Coronary artery (tissue), 2 donors: ENCODE measurements around the gene SLC39A9.

Experiments
- DNase-seq: peaks from one replicate; pipeline ENCODE4 v3.0.0-alpha.2; 2017; ENCODE audit warnings: low spot score
- H3K27ac ChIP-seq, 2 donors: fragments of 200-600 bp; sonication (generic); one replicate each; pipeline ENCODE4 v1.5.1; 2016 to 2019
- H3K4me3 ChIP-seq: fragments of 200-600 bp; sonication (generic); 2 replicates; pipeline ENCODE4 v1.5.1; 2016; ENCODE audit warnings: mild to moderate bottlenecking, moderate library complexity
- TF ChIP-seq, protein P1 (sequence below): fragments of 200-600 bp; sonication (generic); IDR thresholded peaks from one replicate; pipeline ENCODE4 v1.5.1; 2019; ENCODE audit warnings: antibody characterized with exemption

Gene SLC39A9

GRCh38 chr14:69499436-69499835 is 100.9 kb downstream of the SLC39A9 start:
- Histone ChIP-seq H3K4me3 (no peak overlapping the region), H3K27ac (no peak overlapping the region)
- TF ChIP-seq, protein P1, sequence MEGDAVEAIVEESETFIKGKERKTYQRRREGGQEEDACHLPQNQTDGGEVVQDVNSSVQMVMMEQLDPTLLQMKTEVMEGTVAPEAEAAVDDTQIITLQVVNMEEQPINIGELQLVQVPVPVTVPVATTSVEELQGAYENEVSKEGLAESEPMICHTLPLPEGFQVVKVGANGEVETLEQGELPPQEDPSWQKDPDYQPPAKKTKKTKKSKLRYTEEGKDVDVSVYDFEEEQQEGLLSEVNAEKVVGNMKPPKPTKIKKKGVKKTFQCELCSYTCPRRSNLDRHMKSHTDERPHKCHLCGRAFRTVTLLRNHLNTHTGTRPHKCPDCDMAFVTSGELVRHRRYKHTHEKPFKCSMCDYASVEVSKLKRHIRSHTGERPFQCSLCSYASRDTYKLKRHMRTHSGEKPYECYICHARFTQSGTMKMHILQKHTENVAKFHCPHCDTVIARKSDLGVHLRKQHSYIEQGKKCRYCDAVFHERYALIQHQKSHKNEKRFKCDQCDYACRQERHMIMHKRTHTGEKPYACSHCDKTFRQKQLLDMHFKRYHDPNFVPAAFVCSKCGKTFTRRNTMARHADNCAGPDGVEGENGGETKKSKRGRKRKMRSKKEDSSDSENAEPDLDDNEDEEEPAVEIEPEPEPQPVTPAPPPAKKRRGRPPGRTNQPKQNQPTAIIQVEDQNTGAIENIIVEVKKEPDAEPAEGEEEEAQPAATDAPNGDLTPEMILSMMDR = no peak
- no peak for DNase-seq

GRCh38 chr14:69500096-69500495 is 101.6 kb downstream of the SLC39A9 start:
- no peak overlapping the region for H3K4me3 ChIP-seq
- no peak overlapping the region for H3K27ac ChIP-seq
- DNase-seq = no peak
- TF ChIP-seq, protein P1 = no peak

- TF ChIP-seq, protein P1 = no peak
- H3K27ac ChIP-seq = no peak overlapping the region
Measured at GRCh38 chr14:69500736-69501135, 102.2 kb downstream of the SLC39A9 start.

GRCh38 chr14:69501423-69501838 is 102.9 kb downstream of the SLC39A9 start:
- no peak overlapping the region for H3K4me3 ChIP-seq
- no peak overlapping the region for H3K27ac ChIP-seq
- TF ChIP-seq, protein P1 = no peak
- DNase-seq = no peak

More at GRCh38 chr14:69500736-69501135, 102.2 kb downstream of the SLC39A9 start:
- no peak for DNase-seq
- no peak overlapping the region for H3K4me3 ChIP-seq

DNA sequence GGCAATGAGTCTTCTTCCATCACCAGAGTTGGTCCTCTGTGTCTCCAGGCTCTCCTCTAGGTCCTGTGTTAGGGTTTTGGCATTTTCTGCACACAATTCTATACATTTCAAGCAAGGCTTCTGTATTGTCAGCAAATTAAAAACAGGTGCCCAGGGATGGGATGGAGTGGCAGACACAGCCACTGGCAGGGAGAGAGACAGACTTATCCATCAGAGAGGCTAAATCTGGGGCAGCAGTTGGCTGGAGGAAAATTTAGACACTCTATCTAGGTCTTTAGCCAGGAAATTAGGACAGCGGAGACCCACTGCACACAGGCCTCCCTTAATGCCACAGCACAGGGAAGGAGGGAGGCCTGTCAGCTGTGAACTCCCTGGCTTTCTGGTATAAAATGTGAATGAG is 106.3 kb downstream of the SLC39A9 start:
- TF ChIP-seq, protein P1 = no peak
- no peak overlapping the region for H3K4me3 ChIP-seq
- DNase-seq = no peak
- H3K27ac ChIP-seq = no peak overlapping the region

DNA sequence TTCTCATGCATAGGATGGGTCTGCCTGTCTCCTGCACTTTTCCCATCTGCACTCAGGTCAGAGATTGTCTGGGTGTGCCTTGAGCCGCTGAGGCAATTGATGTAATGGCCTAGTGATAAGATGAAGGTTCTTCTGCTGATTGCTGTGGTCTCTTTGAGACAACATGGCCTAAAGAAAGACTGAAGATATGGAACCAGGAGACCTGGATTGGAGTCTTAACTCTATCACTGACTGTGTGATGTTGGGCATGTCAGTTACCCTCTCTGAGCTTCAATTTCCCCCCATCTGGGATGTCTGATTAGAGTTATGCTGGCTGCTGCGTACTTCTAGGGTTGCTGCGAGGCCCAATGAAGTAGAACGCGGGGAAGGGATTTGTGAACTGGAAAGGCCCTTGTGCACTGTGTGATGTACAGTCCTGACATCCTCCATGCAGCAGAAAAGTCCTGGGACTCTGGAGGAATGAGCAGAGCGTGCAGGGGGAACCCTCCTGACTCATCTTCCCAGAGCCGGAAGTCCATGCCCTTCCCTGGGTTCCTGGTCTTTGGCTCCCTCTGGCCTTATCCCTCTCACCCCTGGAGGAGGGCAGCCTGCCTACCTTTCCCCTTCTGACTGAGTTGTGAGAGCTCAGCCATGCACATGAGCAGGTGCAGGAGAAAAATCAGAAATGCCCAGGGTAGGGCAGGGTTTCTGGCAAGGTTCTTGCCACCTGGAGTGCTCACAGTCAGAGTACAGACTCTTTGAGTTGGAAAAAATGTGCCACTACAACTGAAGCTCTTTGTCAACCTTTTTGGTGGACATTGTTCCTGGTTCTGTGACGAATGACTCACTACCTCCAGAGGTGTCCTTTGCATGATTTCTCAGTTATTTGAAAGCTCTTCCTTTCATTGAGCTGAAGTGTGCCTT is 107.1 kb downstream of the SLC39A9 start:
- TF ChIP-seq, protein P1 = no peak
- no peak for DNase-seq
- no peak overlapping the region for H3K27ac ChIP-seq
- H3K4me3 ChIP-seq = no peak overlapping the region

- Histone ChIP-seq H3K4me3 (no peak overlapping the region), H3K27ac (no peak overlapping the region)
- DNase-seq = no peak
- TF ChIP-seq, protein P1 = no peak
Measured at GRCh38 chr14:69506241-69506595, 107.7 kb downstream of the SLC39A9 start.
